Left forelimb (tissue), 1 donor: ENCODE results near the gene CCT7.
A peak's percentile ranks its signal among the peaks of the same experiment; 100 is the strongest.
"Not testable (repeated sequence)": the region's sequence is repeated elsewhere in the genome, so short reads cannot be mapped to it uniquely, and the experiment has no call there.

ENCODE experiments used
- DNase-seq: peaks from one replicate; pipeline ENCODE4 v3.0.0-alpha.2; 2018; ENCODE audit warnings: low spot score

CCT7 gene

GRCh38 chr2:73233932-73234832 is at the start of gene CCT7:
Gene CCT7 (plus strand): TSS chr2:73234308. CDS start chr2:73234379, 71 bp downstream.
- peak; percentile 92 for DNase-seq

DNA sequence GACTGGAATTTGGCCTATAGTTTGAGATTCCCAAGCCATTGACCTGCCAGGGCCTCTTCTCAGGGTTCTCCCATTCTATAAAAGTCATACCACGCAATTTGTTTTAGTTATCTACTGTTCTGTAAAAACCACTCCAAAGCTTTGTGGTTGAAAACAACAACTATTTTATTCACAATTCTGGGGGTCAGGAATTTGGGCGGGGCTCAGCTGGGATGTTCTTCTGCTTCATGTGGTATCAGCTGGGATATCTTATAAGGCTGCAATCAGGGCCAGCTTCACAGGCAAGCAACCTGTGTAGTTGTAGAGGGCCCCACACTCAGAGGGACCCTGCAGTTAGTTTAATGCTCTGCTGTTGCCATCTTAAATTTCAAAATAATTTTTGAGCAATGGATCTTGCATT is 48.1 kb upstream of the CCT7 start:
- DNase-seq: no peak

DNA sequence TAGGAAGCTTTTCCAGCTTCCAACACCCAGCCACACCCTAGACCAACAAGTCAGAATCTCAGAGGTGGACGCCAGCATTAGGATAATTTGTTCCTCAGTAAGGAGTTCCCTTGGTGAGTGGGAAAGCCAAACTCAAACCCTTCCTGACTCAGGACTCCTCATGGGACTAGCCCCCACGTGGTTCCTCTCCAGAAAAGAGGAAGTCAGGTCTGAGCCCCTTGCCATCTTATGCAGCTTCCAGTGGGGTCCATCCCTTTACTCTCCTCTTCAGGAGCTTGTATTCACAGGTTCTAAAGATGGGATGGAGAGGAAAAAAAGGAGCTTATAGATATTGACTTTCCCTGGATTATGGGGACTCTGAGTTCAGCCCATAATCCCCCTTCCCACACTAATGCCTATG is 46.6 kb upstream of the CCT7 start:
- DNase-seq: no peak

GRCh38 chr2:73197579-73197978 is 36.5 kb upstream of the CCT7 start:
- no peak for DNase-seq

- not testable (repeated sequence) for DNase-seq
Measured at GRCh38 chr2:73200281-73200680, 33.8 kb upstream of the CCT7 start.

- DNase-seq: no peak
Measured at GRCh38 chr2:73202156-73203054, 31.7 kb upstream of the CCT7 start, which contains the start of gene NOTO. Gene NOTO (plus strand): TSS chr2:73202574. CDS start chr2:73202667, 93 bp downstream.

DNA sequence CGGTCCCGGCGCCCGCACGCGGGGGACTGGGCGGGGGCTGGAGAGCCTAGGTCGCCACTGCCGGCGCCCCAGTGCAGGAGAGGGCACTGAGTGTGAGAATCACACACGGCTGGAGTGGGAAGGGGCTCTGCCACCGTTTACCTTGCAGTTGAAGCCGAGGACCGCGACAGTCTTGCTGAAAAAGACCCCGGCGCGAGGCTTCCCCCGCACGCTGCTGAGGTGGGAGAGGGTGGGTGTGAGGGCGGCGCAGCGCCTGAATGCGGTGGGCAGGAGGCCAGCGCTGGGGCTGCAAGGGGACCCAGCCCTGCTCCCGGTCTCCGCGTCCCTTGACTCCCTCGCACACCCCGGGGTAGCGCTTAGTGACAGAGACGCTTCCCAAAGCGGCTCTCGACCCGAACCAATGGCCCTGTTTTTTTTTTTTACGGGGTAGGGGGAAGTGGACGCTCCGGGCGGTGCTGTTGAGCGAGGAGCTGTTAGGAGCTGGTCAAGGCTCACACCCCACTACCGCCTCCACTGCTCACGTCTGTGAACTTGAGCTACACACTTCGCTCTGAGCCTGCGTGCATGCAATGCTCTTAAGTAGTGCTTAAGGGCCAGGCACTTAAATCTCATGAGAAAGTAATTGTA is 30.9 kb upstream of the CCT7 start:
- DNase-seq: no peak

- no peak for DNase-seq
Measured at GRCh38 chr2:73205611-73206010, 28.5 kb upstream of the CCT7 start.

GRCh38 chr2:73208258-73208657 is 25.9 kb upstream of the CCT7 start:
- no peak for DNase-seq

- DNase-seq: no peak
Measured at GRCh38 chr2:73210019-73210418, 24.1 kb upstream of the CCT7 start.

GRCh38 chr2:73210696-73211095 is 23.4 kb upstream of the CCT7 start:
- no peak for DNase-seq

DNA sequence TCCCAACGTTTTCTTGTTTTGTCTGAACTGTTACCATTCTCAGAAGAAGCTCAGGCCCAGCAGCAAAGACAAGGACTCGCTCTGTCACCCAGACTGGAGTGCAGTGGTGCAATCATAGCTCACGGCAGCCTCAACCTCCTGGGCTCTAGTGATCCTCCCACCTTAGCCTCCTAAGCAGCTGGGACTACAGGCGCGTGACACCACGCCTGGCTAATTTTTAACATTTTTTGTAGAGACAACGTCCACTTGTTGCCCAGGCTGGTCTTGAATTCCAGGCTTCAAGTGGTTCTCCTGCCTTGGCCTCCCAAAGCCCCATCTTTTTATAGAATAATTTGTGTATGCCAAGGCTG is 22.0 kb upstream of the CCT7 start:
- no peak for DNase-seq

GRCh38 chr2:73212448-73213176 is 21.5 kb upstream of the CCT7 start:
- no peak for DNase-seq

DNA sequence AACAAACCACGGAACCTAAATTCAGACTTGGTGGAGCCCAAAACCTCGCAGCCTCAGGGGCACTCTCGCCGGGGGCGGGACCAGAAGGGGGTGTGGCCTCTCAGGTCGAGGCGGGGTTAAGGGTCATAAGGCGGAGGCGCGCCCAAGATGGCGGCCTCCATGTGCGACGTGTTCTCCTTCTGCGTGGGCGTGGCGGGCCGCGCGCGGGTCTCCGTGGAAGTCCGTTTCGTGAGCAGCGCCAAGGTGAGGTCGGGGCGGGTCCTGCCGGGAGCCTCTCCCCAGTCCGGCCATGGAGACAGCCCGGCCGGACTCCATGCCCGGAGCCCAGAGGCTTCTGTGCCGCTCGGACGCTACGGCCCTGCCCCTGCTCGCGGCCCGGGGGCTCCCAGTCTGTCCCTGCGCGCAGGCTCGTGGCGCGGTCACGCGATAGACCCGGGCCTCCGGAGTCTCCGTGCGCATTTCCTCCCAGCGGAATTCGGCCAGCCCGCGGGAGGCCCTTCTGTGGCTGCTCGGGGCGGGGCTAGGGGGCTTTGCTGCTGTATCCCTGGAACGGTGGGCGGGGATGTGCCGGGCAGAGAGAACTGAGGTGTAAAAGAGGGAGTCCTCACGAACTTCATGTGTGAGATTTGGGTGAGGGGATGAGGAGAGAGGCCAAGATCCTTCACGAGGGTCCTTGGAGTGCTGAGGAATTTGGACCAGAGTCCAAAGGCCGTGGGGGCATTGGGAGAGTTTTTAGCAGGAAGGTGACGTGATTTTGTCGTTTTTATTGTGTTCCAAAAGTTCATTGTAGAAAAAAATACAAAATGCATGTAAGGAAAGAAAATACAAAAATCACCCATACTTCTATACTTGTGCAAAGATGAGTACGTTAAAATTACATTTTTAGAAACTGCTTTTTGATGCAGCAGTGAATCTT is 19.7 kb upstream of the CCT7 start, which contains the start of gene SMYD5:
Gene SMYD5 (plus strand): TSS at position 126 of the 916 bp plus-strand sequence. CDS start 22 bp downstream, at position 148.
- peak; percentile 88 for DNase-seq

- DNase-seq: no peak
Measured at GRCh38 chr2:73215254-73215653, 18.9 kb upstream of the CCT7 start.

GRCh38 chr2:73217160-73217559 is 16.9 kb upstream of the CCT7 start:
- DNase-seq: no peak

DNA sequence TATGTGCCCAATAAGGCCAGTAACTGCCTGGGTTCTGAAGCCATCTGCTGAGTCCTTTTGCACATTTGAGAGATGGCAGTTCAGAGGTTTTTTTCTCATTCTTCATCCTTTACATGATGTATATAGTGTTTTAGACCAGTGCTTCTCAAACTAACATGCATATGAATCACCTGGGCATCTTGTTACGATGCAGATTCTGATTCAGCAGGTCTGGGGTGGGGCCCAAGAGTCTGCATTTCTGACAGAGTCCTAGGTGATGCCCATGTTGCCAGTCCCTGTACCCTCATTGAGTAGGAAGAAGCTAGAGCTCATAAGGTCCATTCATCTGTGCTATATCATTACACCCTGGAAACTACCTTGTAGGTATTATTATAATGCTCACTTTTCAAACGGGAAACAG is 16.3 kb upstream of the CCT7 start:
- no peak for DNase-seq

- no peak for DNase-seq
Measured at GRCh38 chr2:73218298-73218697, 15.8 kb upstream of the CCT7 start.

- no peak for DNase-seq
Measured at GRCh38 chr2:73223821-73224220, 10.3 kb upstream of the CCT7 start.
